Psoas muscle (tissue), 8 donors: ENCODE results near the gene DIP2C. TPM values are rescaled to one million over a fixed set of nuclear protein-coding genes. Genes with fewer than 3 reads are reported as not detected.

Experiments
- ATAC-seq, 4 donors: fragments of 200-7000 bp; cut with Tn5 transposase; one replicate each; pipeline ENCODE4 v1.9.1; 2020; ENCODE audit warnings: moderate library complexity in 3 of 4, mild to moderate bottlenecking in 2 of 4
- DNase-seq, 2 donors: peaks; one replicate each; pipeline ENCODE4 v3.0.0-alpha.2; 2020
- H3K27ac ChIP-seq: fragments of 200-600 bp; one replicate; pipeline ENCODE4 v1.8.0; 2022
- H3K27me3 ChIP-seq, 3 donors: fragments of 200-600 bp in 1 of 3; one replicate each; pipeline versions ENCODE4 v1.6.1 to v1.8.0; 2013 to 2022; ENCODE audit warnings: low read length in 2 of 3, mild to moderate bottlenecking in 2 of 3, moderate library complexity in 1 of 3; ENCODE audit not compliant: insufficient read depth in 3 of 3
- H3K36me3 ChIP-seq, 2 donors: fragments of 200-600 bp in 1 of 2; one replicate each; pipeline versions ENCODE4 v1.6.1 to v1.8.0; 2013 to 2022; ENCODE audit warnings: low read depth in 1 of 2, mild to moderate bottlenecking in 1 of 2, moderate library complexity in 1 of 2; ENCODE audit not compliant: insufficient read depth in 1 of 2
- H3K4me1 ChIP-seq: fragments of 200-600 bp; one replicate; pipeline ENCODE4 v1.8.0; 2022
- H3K4me3 ChIP-seq: fragments of 200-600 bp; one replicate; pipeline ENCODE4 v1.8.0; 2022; ENCODE audit warnings: mild to moderate bottlenecking
- H3K9me3 ChIP-seq: fragments of 200-600 bp; one replicate; pipeline ENCODE4 v1.8.0; 2022
- CTCF ChIP-seq: fragments of 200-600 bp; IDR thresholded peaks from one replicate; pipeline ENCODE4 v1.8.0; 2022; ENCODE audit warnings: antibody characterized with exemption
- WGBS, 3 donors: extraction: QIAGEN DNeasy Blood & Tissue Kit; methylation state at CpG; one replicate each; pipeline versions ENCODE4 v1.1.6 to v1.1.7; 2013; 5-methylcytosine and 5-hydroxymethylcytosine counted together
- intact Hi-C, 2 donors: fragments of 100-400 bp; cut with DNase I; formaldehyde crosslinking; loops; one replicate each; pipeline versions ENCODE4 v1.11.0 to v1.14.2; 2022
- polyA plus RNA-seq, 3 donors: library from polyadenylated mRNA; stranded (reverse); fragments of 200-250 nt; gene quantifications; one replicate each; pipeline ENCODE4 v1.2.3, GENCODE V29; 2013
- total RNA-seq, 4 donors: library from RNA; stranded (reverse); fragmentation: NEBNext Ultra II Directional in 2 of 4; extraction: Animal tissue kit (Norgen Biotek cat#: 25700) in 2 of 4; gene quantifications; one replicate each; pipeline versions ENCODE4 v1.2.1 to v1.2.4, GENCODE V29; 2021 to 2023
- donor health status: healthy with polysubstance abuse.
- donor health status: DM: no; HTN: no; CAD: no; lungs with moderate emphysema.
- donor health status: Bipolar disorder and iron deficiency.
- donor health status: healthy.
- donor health status: DM: yes; HTN: yes; CAD: no.
- donor health status: DM: no; HTN: no; CAD: no.
- donor health status: DM: no; HTN: no; CAD: no.
- donor health status: DM: yes; HTN: yes; CAD: no.

DIP2C gene
- total and polyA plus RNA-seq, 7 donors: 7.7 to 32.0 (median 25.0) TPM

GRCh38 chr10:572696-573095 is 116.8 kb downstream of the DIP2C start:
- no peaks in the 10 kb centered on the region for H3K27me3 ChIP-seq
- ATAC-seq (no peak), DNase-seq (no peak)
- H3K4me1 ChIP-seq: peaks cover 34% of the 10 kb centered on the region
- 87 to 91% (median 88%) methylated on average over 12 of the region's 12 CpGs for WGBS, 3 donors
- H3K27ac ChIP-seq: no peak overlapping the region
- intact Hi-C loops: no loop called here
- H3K9me3 ChIP-seq: no peaks in the 10 kb centered on the region
- no peaks in the 10 kb centered on the region for H3K36me3 ChIP-seq
- no peak overlapping the region for H3K4me3 ChIP-seq
- no peak for TF ChIP-seq CTCF

- no peak for ATAC-seq
- no peak overlapping the region for H3K27ac ChIP-seq
- no peaks in the 10 kb centered on the region for H3K36me3 ChIP-seq
- TF ChIP-seq CTCF: no peak
- peaks cover 27% of the 10 kb centered on the region for H3K4me1 ChIP-seq
- H3K27me3 ChIP-seq: no peaks in the 10 kb centered on the region
- intact Hi-C loops: no loop called here
- no peak for DNase-seq
- no peak overlapping the region for H3K4me3 ChIP-seq
- no peaks in the 10 kb centered on the region for H3K9me3 ChIP-seq
- 70 to 76% (median 72%) methylated on average over 21 of the region's 21 CpGs for WGBS, 3 donors
These were observed 117.6 kb downstream of the DIP2C start for GRCh38 chr10:571688-572451.

GRCh38 chr10:571166-571565 is 118.3 kb downstream of the DIP2C start:
- no peaks in the 10 kb centered on the region for H3K9me3 ChIP-seq
- intact Hi-C loops: no loop called here
- H3K27me3 ChIP-seq: no peaks in the 10 kb centered on the region
- no peak overlapping the region for H3K27ac ChIP-seq
- H3K4me3 ChIP-seq: no peak overlapping the region
- no peak for DNase-seq
- WGBS, 3 donors: 81 to 82% (median 81%) methylated on average over 13 of the region's 13 CpGs
- H3K4me1 ChIP-seq: peaks cover 25% of the 10 kb centered on the region
- no peak for TF ChIP-seq CTCF
- ATAC-seq: no peak
- H3K36me3 ChIP-seq: no peaks in the 10 kb centered on the region

- ATAC-seq: no peak
- Histone ChIP-seq H3K4me3 (no peak overlapping the region), H3K27me3 (no peaks in the 10 kb centered on the region), H3K36me3 (no peaks in the 10 kb centered on the region), H3K27ac (no peak overlapping the region), H3K9me3 (no peaks in the 10 kb centered on the region), H3K4me1 (peaks cover 20% of the 10 kb centered on the region)
- TF ChIP-seq CTCF: no peak
- intact Hi-C loops: no loop called here
- WGBS, 3 donors: 88 to 93% (median 93%) methylated on average over 20 of the region's 20 CpGs
- no peak for DNase-seq
These were observed 118.8 kb downstream of the DIP2C start for GRCh38 chr10:570628-571163.
